ENCODE results near the gene YIF1A.

- TF ChIP-seq CTCF (conservative IDR thresholded peaks at IDR 0.05; ENCODE audit: low read length) (no peak), EZH2phosphoT487 (IDR thresholded peaks at IDR 0.05; ENCODE audit: borderline replicate concordance, low read depth, low read length) (no peak)
Measured at GRCh38 chr11:66268244-66268951, 20.5 kb downstream of the YIF1A start, which contains the start of gene RAB1B.
